Astrocyte of the spinal cord (primary cell): ENCODE results near the gene SULT1C2.
"Not testable (repeated sequence)": the region's sequence is repeated elsewhere in the genome, so short reads cannot be mapped to it uniquely, and the experiment has no call there.

Experiments
- DNase-seq: peaks from one replicate; pipeline ENCODE4 v3.0.0; 2011; ENCODE audit warnings: low read depth, low spot score
- H3K4me3 ChIP-seq: 2 replicates; pipeline ENCODE4 v1.5.1; 2011; ENCODE audit warnings: low read depth, mild to moderate bottlenecking, low read length, moderate library complexity
- in situ Hi-C: cut with HindIII; loops from 2 replicates; pipeline ENCODE4 v1.10.0; 2017; ENCODE audit warnings: low sequenced_read_pairs
- TF ChIP-seq, protein P1 (sequence below): IDR thresholded peaks from 2 replicates; pipeline ENCODE4 v1.5.1; 2012; ENCODE audit warnings: low read depth, mild to moderate bottlenecking, low read length, inconsistent platforms

SULT1C2 gene

GRCh38 chr2:108270346-108270745, 18.3 kb upstream of the SULT1C2 start:
- TF ChIP-seq, protein P1, sequence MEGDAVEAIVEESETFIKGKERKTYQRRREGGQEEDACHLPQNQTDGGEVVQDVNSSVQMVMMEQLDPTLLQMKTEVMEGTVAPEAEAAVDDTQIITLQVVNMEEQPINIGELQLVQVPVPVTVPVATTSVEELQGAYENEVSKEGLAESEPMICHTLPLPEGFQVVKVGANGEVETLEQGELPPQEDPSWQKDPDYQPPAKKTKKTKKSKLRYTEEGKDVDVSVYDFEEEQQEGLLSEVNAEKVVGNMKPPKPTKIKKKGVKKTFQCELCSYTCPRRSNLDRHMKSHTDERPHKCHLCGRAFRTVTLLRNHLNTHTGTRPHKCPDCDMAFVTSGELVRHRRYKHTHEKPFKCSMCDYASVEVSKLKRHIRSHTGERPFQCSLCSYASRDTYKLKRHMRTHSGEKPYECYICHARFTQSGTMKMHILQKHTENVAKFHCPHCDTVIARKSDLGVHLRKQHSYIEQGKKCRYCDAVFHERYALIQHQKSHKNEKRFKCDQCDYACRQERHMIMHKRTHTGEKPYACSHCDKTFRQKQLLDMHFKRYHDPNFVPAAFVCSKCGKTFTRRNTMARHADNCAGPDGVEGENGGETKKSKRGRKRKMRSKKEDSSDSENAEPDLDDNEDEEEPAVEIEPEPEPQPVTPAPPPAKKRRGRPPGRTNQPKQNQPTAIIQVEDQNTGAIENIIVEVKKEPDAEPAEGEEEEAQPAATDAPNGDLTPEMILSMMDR: no peak
- no peak overlapping the region for H3K4me3 ChIP-seq
- in situ Hi-C loops: no loop called here
- DNase-seq: no peak

GRCh38 chr2:108270768-108271506, 17.8 kb upstream of the SULT1C2 start:
- in situ Hi-C loops: no loop called here
- DNase-seq: no peak
- H3K4me3 ChIP-seq: no peak overlapping the region
- TF ChIP-seq, protein P1: no peak

DNA sequence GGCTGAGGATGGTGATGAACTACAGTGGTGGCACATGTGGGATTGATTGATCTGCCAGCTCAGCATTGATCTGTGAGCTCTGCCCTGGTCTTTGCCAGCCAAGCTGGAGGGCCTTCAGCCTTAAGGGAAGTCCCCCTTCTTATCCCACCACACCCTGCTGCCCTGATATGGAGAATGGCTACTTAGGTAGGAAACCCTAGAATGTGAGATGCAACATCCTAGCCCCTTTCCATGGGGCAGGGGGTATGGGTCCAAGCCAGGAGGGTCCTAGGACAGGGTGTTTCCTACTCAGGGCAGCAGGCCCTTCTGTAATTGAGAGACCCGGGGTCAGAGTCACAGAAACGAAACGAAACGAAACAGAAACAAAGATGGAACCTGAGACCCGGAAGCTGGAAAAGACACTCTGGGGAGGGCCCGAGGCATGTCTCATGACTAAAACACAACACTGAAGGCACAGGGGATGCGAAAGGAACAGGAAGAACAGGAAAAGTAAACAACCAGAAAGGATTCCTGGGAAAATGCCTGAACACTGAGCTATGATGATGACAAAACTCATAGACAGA, 16.9 kb upstream of the SULT1C2 start:
- TF ChIP-seq, protein P1: no peak
- peak; percentile 80 for DNase-seq
- in situ Hi-C loops: no loop called here
- no peak overlapping the region for H3K4me3 ChIP-seq

DNA sequence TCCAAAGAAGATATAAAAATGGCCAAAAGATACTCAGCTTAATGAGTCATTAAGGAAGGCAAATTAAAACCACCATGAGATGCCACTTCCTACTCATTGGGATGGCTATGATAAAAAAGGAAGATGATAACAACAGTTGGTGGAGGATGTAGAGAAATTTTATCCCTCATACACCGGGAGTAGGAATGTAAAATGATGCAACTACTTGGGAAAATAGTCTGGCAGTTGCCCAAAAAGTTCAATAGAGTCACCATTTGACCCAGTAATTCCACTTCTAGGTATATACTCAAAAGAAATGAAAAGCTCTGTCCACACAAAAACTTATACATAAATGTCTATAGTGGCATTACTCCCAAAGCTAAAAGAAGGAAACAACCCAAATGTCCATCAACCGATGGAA, 10.1 kb upstream of the SULT1C2 start:
- peak; percentile 9 for DNase-seq
- in situ Hi-C loops: no loop called here
- H3K4me3 ChIP-seq: no peak overlapping the region
- TF ChIP-seq, protein P1: no peak

GRCh38 chr2:108279468-108279867, 9.2 kb upstream of the SULT1C2 start:
- no peak overlapping the region for H3K4me3 ChIP-seq
- TF ChIP-seq, protein P1: no peak
- in situ Hi-C loops: no loop called here
- DNase-seq: no peak

- no peak for DNase-seq
- no peak overlapping the region for H3K4me3 ChIP-seq
- in situ Hi-C loops: no loop called here
- TF ChIP-seq, protein P1: no peak
Observed at GRCh38 chr2:108280466-108280865, 8.2 kb upstream of the SULT1C2 start.

DNA sequence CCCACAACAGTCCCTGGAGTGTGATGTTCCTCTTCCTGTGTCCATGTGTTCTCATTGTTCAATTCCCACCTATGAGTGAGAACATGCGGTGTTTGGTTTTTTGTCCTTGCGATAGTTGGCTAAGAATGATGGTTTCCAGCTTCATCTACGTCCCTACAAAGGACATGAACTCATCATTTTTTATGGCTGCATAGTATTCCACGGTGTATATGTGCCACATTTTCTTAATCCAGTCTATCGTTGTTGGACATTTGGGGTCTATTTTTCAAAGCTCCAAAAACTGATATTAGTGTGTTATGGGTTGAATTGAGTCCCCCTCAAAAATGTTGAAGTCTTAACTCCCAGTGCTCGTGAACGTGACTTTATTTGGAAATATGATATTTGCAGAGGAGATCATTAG, 4.1 kb upstream of the SULT1C2 start:
- H3K4me3 ChIP-seq, DNase-seq, in situ Hi-C loops: not testable (repeated sequence)
